Stimulated activated CD8-positive, alpha-beta memory T cell treated with anti-CD3 and anti-CD28 coated beads, Interleukin-12 subunit alpha, Interleukin-12 subunit beta, amount 100 ng/mL, for 4 hours (primary cell): ENCODE data around the gene GNRHR.
"Not testable (repeated sequence)": the region's sequence is repeated elsewhere in the genome, so short reads cannot be mapped to it uniquely, and the experiment has no call there.

Source experiments
- DNase-seq: peaks from one replicate; pipeline ENCODE4 v3.0.0-alpha.2; 2020; ENCODE audit warnings: low read depth

Gene GNRHR, protein sequence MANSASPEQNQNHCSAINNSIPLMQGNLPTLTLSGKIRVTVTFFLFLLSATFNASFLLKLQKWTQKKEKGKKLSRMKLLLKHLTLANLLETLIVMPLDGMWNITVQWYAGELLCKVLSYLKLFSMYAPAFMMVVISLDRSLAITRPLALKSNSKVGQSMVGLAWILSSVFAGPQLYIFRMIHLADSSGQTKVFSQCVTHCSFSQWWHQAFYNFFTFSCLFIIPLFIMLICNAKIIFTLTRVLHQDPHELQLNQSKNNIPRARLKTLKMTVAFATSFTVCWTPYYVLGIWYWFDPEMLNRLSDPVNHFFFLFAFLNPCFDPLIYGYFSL

DNA sequence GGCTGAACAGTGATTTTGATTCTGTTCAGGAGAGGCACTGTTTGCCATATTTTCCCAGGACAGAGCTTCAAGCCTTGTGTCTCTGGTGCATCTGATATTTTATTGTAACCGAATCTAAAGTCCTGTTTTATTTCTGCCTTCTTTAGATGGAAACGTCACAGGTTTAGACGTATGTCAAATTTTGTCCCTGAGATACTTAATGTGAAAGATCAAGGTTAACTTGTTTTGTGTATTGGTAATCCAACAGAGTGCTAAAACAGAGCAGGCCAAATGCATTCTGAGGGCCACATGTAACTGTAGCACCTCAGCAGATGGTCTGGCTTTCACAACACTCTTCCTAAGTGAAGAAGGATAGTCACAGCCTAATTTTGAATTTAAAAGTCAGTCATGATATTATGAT lies at the start of gene GNRHR:
GNRHR (minus strand) TSS at position 101 of the 400 bp plus-strand sequence; CDS start at position 48, 53 bp downstream.
- no peak for DNase-seq

DNA sequence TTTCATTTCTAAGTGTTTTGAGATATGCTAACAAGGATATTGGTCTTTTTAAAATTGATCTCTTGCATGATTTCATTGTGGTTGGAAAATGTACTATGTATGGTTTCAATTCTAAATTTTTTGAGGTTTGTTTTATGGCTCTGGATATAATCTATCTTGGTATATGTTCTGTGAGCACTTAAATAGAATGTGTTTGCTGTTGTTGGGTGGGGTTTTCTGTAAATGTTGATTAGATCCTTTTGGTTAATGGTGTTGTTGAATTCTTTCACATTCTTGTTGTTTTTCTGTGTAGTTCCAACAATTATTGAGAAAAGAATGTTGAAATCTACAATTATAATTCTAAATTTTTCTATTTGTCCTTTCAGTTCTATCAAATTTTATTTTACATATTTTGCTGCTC lies 42.6 kb upstream of the GNRHR start:
- DNase-seq, result no peak

DNA sequence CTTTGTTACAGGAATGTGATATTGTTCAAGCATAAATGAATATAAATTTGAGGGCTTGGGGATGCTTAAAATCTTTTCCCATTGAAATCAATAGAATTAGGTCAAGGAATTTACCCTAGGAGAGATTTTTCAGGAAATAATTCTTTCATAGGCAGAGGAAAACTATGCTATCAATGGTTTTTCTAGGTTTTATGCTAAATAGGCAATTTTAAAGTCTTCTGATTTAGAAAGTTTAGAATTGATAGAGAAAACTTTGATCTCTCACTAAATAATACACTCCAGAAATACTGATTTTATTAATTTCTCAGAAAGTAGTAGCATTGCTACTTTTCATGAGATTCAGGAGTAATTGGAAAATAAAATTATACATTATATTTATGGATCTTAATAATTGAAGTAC lies 36.5 kb upstream of the GNRHR start:
- DNase-seq, result no peak

DNA sequence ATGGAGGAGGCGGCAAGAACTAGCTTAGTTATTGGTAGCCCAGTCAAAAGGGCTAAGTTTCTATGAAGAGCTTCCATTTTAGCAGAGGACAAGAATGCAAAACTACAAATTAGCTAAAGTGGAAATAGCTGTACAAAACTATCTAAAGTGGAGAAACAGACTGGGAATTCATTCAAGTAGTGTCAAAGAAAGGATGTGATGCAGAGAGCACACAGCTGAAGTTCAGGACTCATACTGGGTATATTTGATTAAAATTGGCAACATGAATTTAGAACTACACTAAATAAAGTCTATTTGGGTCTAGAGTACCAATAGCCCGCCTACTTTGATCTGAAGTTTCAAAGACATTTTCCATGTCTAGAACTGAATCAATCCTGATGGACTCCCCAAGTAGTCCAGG lies 33.1 kb upstream of the GNRHR start:
- DNase-seq, result no peak

DNA sequence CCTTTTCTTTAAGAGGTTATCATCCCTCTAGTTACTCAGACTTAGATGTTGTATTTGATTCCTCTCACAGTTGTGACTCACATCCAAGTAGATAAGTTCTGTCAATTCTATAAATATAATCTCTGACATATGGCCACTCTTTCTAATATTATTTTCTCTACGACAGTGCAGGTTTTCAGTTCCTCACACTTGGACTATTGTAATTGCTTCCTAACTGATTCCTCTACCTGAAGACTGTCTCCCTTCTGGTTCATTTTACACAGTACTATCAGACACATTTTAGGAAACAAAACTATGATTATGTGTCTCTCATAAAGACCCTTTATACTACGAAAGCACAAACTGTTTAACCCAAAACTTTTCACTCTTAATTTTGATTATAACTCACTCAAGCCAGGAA lies 31.3 kb upstream of the GNRHR start:
- DNase-seq, result no peak

DNA sequence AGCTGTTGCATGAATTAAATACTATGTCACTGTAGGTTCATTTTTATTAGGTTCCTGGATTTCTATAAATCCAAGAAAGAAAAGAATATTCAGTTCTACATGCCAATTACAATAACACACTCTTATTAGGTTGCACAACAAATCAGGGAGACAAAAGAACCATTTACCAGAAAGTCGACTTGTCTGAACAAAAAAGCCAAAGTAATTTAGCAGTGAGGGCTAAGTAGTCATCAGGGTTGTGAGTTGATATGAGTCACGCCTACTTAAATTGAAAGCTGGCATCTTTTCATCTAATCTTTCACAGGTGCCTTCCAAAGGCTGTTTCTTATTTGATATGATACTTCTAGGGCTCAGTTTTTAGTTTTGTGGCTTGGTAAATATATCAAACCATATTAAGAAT lies 25.4 kb upstream of the GNRHR start:
- DNase-seq, result no peak

DNA sequence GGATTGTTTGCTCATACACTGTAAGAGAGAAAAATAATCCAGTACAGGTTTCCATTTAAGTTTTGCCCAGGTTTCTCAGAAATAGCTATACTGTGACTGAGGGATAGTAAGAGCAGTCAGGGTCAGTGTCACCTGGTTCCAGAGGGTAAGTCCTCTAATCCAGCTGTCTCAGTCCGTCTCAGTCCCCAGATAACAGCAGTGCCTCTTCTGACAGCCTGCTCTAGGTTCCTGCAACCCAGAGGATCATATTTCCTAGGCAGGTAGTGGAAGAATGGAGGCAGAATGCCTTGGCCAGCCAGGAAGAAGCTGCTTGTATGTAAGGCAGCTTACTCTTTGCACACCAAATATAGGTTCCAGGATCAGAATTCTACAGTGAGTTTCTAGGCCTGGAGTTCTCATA lies 22.6 kb upstream of the GNRHR start:
- DNase-seq, result no peak

DNA sequence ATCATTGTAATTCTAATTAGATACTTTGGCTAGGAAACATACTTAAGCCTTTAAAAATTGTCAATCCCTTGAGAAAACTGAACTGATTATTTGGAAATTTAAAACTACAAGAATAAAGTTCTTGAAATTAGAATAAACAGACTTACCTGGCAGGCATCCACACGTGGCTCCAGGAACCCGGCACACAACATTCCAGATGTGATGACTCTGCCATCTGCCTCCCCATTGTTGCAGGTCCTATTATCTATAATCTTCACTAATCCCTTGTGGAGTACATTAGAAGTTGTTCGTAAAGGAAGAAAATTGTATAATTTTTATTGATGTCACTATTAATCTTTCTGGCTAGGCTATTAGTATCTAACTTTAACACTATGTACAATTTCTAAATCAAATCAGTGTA lies 16.2 kb upstream of the GNRHR start:
- DNase-seq, result no peak

DNA sequence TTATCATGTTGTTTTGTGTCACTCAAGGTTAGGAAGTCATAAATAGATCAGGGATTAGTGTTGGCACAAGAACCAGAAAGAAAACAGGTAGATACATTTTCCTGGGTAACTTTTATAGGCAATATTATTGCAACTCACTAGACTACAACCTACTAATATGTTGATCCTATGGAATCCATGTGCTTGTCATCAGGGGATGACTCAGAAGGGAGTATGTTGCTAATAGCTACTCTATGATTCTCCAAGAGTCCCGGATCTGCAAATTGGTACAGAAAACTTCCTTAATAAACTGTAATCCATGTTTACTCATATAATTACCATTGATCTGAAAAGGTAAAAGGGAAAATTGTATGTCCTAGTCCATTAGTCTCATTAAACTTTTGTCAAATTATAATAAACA lies 11.7 kb upstream of the GNRHR start:
- no peak for DNase-seq

DNA sequence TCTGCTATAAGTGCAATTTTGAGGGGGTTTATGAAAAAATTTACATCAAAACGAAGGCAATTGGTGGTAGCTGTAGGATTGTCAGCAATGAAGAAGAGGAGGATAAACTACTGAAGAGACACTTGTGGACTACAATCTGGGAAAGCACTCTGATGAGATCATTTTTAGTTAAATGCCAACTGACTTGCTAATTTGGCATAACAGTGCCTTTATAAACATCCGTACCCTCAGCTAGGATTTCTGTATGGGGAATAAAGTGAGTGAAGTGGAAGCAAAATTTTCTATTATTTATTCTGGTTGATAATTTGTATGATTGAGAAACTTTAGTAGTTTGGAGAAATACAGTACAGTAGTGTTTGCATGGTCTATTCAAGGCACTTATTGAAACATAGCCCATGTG lies 11.2 kb upstream of the GNRHR start:
- no peak for DNase-seq

DNA sequence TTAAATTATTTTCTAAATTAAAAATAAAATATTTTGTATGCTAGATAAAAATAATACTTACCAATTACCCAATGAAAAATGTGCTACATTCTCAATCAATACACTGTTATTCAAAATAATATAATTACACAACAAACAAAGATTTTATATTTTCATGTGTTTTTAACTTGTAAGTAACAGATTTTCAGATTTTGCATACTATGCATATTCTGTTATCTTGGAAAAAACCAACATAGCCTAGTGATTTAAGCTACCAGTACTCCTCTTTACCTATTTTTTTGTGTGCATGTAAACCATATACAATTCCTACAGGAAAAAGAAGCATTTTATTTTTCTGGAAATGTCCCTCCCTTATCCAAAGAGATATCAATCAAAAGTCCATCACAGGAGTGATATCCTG lies 10.0 kb upstream of the GNRHR start:
- DNase-seq, result no peak

DNA sequence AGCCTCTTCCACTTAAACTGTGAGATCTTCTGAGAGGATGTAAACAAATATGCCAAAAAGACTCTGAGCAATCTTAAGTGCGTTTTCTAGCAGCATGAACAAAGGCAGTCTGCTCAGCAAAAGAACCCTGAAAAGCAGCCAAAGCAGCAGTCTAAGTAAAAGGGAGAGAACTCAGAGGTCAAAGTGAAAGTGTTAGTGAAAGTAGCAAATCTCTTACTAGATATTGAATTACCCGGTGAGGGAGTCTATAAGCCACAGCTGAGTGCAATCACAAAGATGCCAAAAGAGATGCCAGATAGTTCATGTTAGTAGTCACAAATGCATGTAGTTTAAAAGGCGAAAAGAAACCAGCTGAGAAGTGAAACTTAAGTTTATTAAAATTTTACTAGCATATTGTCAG lies 7.9 kb upstream of the GNRHR start:
- no peak for DNase-seq

DNA sequence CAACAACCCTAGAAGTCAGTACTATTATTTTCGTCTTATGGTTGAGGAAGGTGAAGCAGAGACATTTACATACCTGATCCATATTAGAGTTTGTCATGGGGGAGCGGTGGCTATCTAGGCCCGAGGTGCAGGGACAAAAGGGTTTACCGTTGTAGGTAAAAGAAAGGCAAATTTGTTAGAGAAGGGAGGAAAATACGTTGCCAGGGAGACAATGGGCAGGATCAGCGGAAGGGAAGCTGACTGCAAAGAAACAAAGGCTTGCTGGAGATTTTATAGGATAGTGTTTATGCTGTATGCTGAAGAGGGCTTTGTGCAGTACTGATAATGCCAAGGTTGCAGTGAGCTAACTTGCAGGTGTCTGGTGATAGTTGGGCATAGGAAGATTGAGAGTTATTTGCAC lies 2.8 kb upstream of the GNRHR start:
- DNase-seq, result not testable (repeated sequence)

DNA sequence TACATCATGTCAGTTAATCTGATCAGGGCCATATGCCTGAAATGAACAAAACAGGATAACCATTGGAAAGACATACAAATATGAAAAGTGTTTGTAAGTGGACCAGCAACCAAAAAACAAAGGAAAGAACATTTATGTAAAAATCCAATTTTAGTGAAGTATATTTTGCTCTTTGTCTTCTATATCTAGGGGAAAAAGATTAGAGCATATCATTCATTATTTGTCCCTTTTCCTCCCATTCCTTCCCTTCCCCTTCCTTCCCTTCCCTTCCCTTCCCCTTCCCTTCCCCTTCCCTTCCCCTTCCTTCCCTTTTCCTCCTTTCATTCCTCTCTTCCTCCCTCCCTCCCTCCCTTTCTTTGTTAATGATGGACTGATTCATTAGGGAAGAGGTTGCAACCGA lies 1.8 kb upstream of the GNRHR start:
- no peak for DNase-seq

DNA sequence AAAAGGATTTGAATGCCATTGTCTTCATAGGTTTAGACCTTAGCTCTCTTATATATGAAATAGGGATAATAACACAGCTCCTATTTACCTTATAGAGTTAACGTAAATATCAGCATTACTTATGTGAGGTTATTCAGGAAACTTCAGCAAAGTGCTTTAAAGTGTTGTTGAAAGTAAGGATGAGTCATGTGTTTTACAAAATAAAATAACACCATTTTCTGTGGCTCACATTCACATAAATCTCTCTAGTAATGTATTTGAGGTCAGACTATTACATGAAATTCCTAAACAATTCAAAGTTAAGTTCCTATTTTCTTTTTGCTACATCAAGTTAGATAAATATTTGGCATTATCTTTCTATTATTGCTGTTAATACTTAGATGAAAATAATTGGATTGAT lies 2.9 kb downstream of the GNRHR start:
- no peak for DNase-seq

DNA sequence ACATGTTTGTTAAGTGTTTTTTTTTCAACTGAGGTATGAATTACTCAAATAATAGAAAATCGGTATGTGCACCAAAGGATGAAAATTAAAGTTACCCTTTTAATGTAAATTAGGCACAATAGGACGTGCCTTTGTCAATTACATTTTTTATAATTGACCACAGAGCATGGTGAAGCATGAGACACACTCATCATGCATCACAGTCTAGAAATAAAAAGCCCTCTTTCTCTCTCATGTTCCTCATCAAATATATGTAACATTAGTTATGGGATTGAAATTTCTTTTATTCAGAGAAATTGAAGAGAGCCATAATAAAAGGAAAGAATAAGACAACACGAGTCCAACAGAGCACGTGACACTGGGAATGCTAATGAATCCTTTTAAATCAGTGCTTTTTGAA lies 3.5 kb downstream of the GNRHR start:
- no peak for DNase-seq

DNA sequence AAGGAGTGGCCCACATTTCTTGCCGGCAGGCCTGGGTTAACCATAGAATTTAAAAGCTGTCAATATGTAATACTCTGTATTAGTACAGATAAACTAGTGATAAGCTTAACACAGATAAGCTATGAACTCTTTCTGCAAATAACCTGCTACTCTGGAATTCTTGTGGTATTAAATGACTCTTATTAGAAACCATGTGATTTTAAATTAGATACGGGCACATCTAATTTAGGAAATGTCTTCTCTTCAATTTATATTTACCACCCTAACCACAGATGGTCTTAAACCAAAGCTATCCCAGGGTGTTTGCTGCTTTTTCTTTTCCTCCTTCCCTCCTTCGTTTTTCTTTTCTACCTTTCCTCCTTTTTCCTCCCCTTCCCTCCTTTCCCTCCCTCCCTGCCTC lies 4.9 kb downstream of the GNRHR start:
- DNase-seq, result no peak

DNA sequence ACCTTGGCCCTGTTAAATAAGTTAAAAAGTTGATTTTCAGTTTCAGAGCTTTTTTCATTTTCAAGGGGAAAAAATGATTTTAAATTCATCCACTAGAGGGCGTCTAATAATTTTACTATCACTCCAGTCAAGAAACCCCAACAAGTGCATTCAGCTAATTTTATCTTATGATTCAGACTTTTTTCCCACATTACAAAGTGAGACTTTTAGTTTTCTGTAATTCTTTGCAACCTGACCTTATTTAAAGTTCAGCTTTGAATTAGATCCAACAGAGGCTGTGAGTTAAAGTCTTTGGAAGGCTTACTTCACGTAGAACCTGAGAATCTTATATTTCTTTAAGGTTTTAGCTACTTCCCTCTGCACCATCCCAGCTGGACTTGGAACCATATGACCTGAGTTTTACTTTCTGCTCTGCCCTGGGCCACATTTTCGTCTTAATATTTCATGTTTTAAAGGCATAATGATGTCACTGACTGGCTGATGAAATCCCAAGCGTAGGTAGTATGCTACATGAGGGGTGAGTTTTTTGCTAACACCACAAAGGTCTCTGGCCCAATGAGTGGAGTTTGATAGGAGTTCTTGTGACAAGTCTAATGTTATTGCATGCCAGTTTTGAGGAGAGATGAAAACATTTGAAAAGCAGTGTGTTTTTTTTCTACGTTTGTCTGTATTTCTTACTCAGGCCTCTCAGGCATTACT lies 7.2 kb downstream of the GNRHR start:
- no peak for DNase-seq

DNA sequence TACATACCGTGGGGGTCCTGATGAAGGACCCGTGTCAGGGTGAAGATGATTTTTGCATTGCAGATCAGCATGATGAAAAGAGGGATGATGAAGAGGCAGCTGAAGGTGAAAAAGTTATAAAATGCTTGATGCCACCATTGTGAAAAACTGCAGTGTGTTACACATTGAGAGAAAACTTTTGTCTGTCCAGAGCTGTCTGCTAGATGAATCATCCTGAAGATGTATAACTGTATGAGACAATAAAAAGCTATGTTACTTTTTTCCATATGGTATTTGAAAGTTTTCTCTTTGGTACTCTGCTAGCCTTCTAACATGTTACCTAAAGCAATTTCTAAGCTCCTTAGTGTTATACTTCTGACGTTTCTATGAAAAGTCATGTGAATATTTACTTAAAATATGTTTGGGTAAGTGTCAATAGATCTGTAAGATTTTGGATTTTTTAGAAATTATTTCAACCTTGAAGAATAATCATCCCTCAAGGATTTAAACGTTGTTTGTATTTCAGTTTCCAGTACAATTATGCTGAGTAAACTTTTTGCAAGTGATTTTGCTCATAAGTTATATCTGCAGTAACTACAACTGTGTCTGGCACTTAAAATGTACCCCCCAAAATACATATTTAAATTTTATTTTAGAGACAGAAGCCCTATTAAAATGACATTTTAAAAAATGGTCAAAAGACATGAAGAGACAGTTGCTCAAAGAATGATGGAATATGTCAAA lies 9.5 kb downstream of the GNRHR start:
- no peak for DNase-seq

DNA sequence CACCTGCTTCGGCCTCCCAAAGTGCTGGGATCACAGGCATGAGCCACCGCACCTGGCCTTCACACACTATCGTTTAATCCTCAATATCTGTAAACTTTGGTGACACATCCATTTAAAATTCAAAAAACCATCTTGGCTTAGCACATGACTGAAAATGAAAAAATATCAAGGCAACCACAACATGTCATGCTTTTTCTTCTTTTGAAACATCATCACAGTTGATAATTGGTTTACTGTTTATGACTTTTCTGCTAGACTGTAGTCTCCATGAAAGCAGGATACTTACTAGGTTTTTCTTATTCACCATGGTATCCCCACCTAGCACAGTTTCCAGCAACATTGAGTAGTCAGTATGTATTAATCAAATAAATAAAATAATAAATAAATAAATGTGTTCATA lies 11.0 kb downstream of the GNRHR start:
- DNase-seq, result no peak

DNA sequence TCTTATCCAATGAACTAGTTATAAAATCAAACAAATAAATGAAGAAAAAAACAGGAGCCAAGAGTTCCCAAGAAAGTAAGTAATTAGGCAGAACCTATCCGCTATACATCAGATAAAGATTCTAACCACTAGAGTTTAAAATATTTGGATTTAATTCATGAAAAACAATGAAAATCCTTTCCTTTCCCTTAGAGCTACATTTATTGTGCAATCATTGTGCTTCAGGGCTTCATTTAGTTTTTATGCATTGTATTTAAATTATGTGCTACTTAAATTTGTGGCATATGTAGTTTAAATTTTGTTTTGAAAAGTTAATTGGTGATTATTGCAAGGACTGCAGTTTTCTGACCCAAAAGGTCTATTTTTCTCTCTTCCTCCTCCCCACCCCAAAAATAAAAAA lies 17.9 kb downstream of the GNRHR start:
- DNase-seq, result no peak

DNA sequence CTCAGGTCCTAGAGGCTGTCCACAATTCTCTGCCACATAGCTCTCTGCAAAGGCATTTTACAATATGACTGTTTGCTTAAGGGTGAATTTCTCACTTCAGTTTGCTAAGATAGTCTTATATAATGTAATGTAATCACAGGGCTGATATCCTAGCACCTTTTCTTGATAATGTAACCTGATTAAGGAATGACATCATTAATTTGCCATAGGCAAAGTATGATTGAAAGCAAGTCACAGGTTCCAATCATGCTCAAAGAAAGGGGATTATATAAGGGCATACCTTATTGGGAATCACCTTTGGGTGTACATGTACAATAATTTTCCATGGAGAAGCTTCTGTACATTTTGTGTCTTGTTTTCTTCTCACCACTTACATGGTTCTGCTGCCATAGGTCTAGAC lies 18.9 kb downstream of the GNRHR start:
- DNase-seq, result no peak

DNA sequence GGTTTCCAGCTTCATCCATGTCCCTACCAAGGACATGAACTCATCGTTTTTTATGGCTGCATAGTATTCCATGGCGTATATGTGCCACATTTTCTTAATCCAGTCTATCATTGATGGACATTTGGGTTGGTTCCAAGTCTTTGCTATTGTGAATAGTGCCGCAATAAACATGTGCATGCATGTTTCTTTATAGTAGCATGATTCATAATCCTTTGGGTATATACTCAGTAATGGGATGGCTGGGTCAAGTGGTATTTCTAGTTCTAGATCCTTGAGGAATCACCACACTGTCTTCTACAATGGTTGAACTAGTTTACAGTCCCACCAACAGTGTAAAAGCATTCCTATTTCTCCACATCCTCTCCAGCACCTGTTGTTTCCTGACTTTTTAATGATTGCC lies 23.7 kb downstream of the GNRHR start:
- not testable (repeated sequence) for DNase-seq
